Measurements from ENCODE around the gene ATP6V0A4.
"Not testable (repeated sequence)": the region's sequence is repeated elsewhere in the genome, so short reads cannot be mapped to it uniquely, and the experiment has no call there.

Gene ATP6V0A4

GRCh38 chr7:138801256-138801655 is 3.3 kb upstream of the ATP6V0A4 start:
- DNase-seq, result no peak

- DNase-seq, result no peak
Measured at GRCh38 chr7:138799336-138800000, 1.5 kb upstream of the ATP6V0A4 start.

- DNase-seq, result no peak
Measured at GRCh38 chr7:138798836-138799235, 840 bp upstream of the ATP6V0A4 start.

GRCh38 chr7:138797046-138797445 is 950 bp downstream of the ATP6V0A4 start:
- DNase-seq, result not testable (repeated sequence)

- no peak for DNase-seq
Measured at GRCh38 chr7:138796038-138796615, 1.9 kb downstream of the ATP6V0A4 start.

- DNase-seq, result no peak
Measured at GRCh38 chr7:138785587-138786437, 12.2 kb downstream of the ATP6V0A4 start.

- no peak for DNase-seq
Measured at GRCh38 chr7:138784692-138785091, 13.3 kb downstream of the ATP6V0A4 start.

- DNase-seq, result no peak
Measured at GRCh38 chr7:138781004-138781403, 17.0 kb downstream of the ATP6V0A4 start.

- DNase-seq, result no peak
Measured at GRCh38 chr7:138776166-138776833, 21.7 kb downstream of the ATP6V0A4 start.

GRCh38 chr7:138773817-138774216 is 24.2 kb downstream of the ATP6V0A4 start:
- no peak for DNase-seq

- no peak for DNase-seq
Measured at GRCh38 chr7:138773176-138773575, 24.8 kb downstream of the ATP6V0A4 start.

- no peak for DNase-seq
Measured at GRCh38 chr7:138770904-138771303, 27.1 kb downstream of the ATP6V0A4 start.

GRCh38 chr7:138768241-138768640 is 29.8 kb downstream of the ATP6V0A4 start:
- no peak for DNase-seq

- no peak for DNase-seq
Measured at GRCh38 chr7:138756591-138757242, 41.3 kb downstream of the ATP6V0A4 start.

- no peak for DNase-seq
Measured at GRCh38 chr7:138755842-138756590, 42.0 kb downstream of the ATP6V0A4 start.

- no peak for DNase-seq
Measured at GRCh38 chr7:138755331-138755747, 42.7 kb downstream of the ATP6V0A4 start.

- no peak for DNase-seq
Measured at GRCh38 chr7:138753610-138754009, 44.4 kb downstream of the ATP6V0A4 start.

GRCh38 chr7:138753150-138753518 is 44.9 kb downstream of the ATP6V0A4 start:
- DNase-seq, result no peak

- peak; percentile 96 for DNase-seq
Measured at GRCh38 chr7:138752518-138753149, 45.4 kb downstream of the ATP6V0A4 start.

GRCh38 chr7:138750901-138751464 is 47.0 kb downstream of the ATP6V0A4 start:
- DNase-seq, result no peak

GRCh38 chr7:138750473-138750872 is 47.5 kb downstream of the ATP6V0A4 start:
- no peak for DNase-seq

Data from stimulated activated CD4-positive, alpha-beta T cell treated with anti-CD3 and anti-CD28 coated beads, Interleukin-1b, Interleukin-23, amount 100 ng/mL, for 48 hours (primary cell).